Hematopoietic multipotent progenitor cell treated with erythropoietin and hydrocortisone succinate and interleukin-3 and kit ligand, for 15 days (in vitro differentiated cells): ENCODE results near the gene DNAH10.
A peak's percentile ranks its signal among the peaks of the same experiment; 100 is the strongest.

ENCODE experiments used
- DNase-seq: peaks from one replicate; pipeline ENCODE4 v3.0.0-alpha.2; 2015; ENCODE audit warnings: low spot score

DNAH10 gene

DNA sequence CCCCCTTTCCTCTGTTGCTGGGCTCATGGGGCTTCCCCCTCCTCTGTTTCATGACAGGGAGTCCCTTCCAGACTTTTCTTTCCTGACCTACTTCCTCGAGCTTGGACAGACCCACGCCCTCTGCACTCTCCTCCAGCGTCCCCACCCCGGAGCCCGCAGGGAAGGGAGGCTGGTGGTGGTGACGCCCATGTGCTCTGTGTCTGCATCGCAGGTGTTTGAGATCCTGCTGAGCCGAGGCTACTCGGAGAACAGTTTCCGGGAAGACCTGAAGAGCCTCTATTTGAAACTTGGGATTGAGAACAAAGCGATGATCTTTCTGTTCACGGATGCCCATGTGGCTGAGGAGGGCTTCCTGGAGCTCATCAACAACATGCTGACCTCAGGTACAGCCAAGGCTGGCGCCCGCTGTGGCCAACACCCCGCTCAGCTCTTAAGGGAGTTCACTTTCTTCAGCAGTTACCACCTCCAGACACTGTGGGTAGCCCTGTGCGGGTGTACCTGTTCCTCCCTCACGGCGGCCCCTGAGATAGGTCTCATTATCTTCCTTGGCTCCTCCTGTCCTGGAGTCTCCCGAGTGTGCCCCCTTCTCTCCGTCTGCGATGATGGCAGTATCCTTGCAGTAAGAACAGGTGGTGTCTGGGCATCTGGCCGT, 125.0 kb downstream of the DNAH10 start:
- DNase-seq = no peak

- no peak for DNase-seq
Observed at GRCh38 chr12:123888989-123889388, 126.9 kb downstream of the DNAH10 start.

- DNase-seq = no peak
Observed at GRCh38 chr12:123889848-123890535, 127.9 kb downstream of the DNAH10 start.

GRCh38 chr12:123890536-123890902, 128.4 kb downstream of the DNAH10 start:
- no peak for DNase-seq

DNA sequence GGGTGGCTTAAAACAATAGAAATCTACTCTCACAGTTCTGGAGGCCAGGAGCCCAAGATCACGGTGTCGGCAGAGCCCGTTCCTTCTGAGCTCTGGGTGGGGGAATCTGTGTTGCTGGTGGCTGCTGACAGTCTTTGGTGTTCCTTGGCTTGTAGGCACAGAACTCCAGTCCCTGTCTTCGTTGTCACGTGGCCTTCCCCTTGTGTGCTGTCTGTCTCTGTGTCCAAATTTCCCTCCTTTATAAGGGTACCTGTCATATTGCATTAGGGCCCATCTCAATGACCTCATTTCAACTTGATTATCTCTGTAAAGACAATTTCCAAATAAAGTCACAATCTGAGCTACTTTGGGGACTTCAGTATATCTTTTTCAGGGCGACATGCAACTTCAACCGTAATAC, 128.9 kb downstream of the DNAH10 start:
- no peak for DNase-seq

GRCh38 chr12:123891516-123892179, 129.5 kb downstream of the DNAH10 start:
- no peak for DNase-seq

- no peak for DNase-seq
Observed at GRCh38 chr12:123892180-123892559, 130.1 kb downstream of the DNAH10 start.

- no peak for DNase-seq
Observed at GRCh38 chr12:123892853-123893252, 130.8 kb downstream of the DNAH10 start.

GRCh38 chr12:123893276-123893675, 131.2 kb downstream of the DNAH10 start:
- no peak for DNase-seq

- no peak for DNase-seq
Observed at GRCh38 chr12:123894823-123895345, 132.8 kb downstream of the DNAH10 start.

DNA sequence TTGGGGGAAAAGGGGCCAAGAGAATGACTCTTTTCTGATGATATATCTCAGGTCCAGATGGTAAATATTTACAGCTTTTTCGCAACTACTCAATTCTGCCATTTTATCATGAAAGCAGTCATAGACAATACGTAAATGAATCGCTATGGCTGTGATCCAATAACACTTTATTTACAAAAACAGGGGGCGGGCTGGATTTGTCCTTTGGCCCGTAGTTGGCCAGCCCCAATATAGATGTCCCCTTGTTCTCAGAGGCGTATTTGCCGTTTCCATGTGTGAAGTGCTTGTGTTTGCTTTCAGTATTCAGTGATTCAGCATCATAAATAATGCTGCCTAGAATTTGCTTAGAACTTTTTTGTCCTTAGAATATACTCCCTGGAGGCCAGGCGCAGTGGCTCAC, 133.3 kb downstream of the DNAH10 start:
- no peak for DNase-seq

DNA sequence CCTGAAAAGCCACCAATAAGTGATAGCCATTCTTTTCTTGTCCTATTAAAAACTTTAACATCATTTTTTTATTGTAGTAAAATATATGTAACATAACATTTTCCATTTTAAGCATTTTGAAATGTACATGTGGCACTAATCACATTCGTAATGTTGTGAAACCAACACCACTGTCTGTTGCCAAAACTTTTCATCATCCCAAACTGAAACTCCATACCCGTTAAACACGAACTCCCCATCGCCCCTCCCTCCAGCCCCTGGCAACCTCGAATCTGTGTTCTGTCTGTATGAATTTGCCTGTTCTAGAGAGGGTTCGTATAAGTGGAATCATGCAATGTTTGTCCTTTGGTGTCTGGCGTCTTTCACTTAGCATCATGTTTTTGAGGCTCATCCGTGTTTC, 134.7 kb downstream of the DNAH10 start:
- no peak for DNase-seq

DNA sequence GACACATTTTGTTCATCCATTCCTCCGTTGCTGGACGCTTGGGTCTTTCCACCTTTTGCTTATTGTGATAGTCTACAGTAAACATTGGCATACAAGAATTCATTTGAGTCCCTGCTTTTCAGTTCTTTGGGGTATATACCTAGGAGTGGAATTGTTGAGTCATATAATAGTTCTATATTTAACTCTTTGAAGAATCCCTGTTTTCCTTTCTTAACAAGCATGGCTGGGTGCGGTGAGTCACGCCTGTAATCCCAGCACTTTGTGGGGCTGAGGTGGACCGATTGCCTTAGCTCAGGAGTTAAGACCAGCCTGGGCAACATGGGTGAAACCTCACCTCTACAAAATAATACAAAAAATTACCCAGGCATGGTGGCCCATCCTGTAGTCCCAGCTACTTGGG, 135.1 kb downstream of the DNAH10 start:
- DNase-seq = no peak

DNA sequence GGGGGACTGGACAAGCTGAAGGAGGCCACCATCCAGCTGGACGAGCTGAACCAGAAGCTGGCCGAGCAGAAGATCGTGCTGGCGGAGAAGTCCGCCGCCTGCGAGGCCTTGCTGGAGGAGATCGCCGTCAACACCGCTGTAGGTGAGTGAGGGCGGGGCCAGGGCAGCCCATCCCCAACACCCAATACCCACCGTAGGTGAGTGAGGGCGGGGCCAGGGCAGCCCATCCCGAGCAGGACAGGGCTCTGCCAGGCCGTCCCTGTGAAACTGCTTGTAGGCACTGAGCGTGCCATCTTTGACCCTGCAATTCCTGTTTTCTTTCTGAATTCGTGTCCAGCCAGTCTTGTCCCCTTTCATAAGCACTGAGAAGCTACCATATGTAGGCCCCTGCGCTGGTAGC, 136.6 kb downstream of the DNAH10 start:
- no peak for DNase-seq

GRCh38 chr12:123899368-123899767, 137.3 kb downstream of the DNAH10 start:
- DNase-seq = no peak

- DNase-seq = no peak
Observed at GRCh38 chr12:123900871-123901376, 138.8 kb downstream of the DNAH10 start.

GRCh38 chr12:123902821-123903220, 140.7 kb downstream of the DNAH10 start:
- DNase-seq = no peak

- DNase-seq = no peak
Observed at GRCh38 chr12:123903301-123904065, 141.4 kb downstream of the DNAH10 start.

- DNase-seq = peak; percentile 61
Observed at GRCh38 chr12:123905319-123905925, 143.3 kb downstream of the DNAH10 start.

DNA sequence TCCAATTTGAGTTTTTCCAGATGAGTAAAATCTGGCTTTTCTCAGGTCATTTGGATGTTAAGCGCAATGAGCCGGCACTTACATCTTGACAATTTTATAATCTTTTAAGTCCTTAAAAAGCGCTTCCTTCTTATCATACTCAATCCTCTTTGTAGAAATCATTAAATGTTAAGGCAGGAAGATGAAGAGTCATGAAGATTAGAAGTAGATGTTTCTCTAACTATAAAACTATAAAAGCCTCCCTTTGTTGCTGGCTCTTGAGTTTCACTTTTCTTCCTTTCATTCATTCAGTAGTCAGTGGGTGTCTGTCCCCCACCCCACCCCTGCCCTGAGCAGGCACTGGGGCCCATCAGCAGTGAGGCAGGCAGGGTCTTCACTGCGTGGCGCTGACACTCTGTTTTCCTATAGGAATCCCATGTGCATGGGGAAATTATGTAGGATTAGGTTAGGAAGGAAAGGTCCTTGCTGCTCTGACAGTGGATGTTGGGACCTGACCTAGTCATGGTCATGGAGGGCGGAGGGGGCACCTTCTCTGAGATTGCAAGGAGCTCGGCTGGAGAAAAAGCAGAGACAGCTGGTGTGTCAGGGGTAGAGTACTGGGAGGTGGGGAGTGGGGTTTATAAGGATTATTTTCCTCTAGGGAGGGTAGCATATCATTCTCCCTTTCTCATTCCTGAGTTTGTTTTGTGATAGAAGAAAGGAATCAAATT, 144.8 kb downstream of the DNAH10 start:
- no peak for DNase-seq
